Suppressor macrophage treated with lipopolysaccharide for 1 hour (primary cell): ENCODE data around the gene CFB.

ENCODE experiments used
- DNase-seq, 3 donors: peaks; one replicate each; pipeline ENCODE4 v3.0.0-alpha.2; 2020 to 2022

Gene CFB

DNA sequence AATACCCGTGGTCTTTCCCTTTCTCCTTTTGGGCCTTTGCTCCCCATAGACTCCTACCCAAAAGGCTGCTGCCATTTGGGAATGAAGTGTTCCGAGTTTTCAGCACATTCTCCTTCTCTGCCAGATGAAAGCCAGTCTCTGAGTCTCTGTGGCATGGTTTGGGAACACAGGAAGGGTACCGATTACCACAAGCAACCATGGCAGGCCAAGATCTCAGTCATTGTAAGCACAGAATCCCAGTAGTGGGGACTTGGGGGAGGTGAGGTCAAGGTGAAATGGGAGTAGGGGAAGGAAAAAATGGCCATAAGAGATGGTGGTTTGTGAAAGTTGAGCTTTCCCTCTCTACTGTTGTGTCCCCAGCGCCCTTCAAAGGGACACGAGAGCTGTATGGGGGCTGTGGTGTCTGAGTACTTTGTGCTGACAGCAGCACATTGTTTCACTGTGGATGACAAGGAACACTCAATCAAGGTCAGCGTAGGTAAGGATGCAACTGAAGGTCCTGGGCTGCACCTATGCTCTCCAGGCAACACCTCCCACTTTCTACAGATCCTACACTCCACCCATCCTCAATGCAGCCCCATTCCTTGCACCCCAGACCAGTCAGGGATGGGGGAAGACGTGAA is 4.1 kb downstream of the CFB start:
- DNase-seq: no peak

DNA sequence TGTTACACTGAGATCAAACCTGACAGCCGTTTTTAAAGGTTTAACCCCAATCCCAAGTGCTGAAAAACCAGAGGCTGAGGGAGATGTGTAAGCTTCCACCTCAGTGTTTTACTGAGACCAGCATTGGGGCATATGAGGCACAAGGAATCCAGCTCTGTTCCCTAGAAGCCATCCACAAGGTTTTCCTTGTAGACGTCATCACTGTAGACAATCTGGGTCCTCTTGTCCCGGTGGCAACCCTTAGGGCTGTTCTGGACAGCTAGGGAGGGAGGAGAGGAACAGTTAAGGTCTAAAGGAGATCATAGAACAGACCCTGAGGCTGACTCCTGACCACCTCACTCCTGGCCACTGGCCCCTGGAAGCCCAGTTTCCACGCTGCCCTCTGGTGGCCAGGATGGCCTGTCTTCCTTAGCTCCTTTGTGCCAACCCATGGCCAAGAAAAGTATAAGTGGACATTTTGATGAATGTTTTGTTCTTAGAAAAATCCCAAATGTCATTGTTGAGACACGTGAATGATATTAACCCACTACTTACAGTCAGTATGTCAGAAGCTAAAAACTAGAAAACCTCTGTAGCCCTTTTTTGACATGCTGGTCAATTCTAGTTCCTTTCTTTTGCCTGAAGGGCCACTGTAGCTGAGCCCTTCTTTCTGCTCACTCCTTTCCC is 6.4 kb downstream of the CFB start:
- peak; percentile 87 to 90 (median 87) for DNase-seq

DNA sequence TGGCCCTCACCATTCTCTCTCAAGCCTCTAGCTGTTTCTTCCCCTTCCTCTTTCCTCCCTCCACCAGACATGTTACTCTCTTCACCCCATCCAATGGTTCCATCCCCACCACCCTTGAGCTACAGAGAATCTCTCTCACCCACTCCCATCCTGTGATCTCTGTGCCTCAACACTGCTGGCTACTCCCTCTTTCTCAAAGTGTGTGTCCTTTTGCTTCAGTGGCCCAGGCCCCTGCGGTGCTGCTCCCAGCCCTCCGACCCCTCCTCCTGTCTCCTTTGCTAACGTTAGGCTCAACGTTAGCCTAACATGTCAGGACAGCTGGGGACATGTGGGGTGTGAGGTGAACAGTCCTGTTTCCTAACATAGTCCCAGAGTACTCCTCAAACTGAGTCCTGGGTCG is 7.0 kb downstream of the CFB start:
- DNase-seq: no peak

DNA sequence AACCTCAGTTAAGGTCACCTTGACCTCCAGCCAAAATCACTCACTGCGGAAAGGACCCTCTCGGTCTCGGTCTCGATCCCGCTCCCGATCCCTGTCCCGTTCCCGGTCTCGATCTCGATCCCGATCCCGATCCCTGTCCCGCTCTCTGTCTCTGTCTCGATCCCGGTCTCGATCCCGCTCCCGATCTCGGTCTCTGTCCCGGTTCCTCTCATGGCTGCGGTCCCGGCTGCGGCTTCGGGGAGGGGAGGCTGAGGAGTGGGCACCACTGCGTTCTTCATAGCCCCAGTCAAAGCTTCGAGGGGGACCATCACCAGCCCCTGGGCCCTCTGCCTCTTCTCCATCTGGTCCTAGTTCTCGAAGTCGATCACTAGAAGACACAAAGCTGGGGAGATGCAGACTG is 8.6 kb downstream of the CFB start:
- no peak for DNase-seq

DNA sequence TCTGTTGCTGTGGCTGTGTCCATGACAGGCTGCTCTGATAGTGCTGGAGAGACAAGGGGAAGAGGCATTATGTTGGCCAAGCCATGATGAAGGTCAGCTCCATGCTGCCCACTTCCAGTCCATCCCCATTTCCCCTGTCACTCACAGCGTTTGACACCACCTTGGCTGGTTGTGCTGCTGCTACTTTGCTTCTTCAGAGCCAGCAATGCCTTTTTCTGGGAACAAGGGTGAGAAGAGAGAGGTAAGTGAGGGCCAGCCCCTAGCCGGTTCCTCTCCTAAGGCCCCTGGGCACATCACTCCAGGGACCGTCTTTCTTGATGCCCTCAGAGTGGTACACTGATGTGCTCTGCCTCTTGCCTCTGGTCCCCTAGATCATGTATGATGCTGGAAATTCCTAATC is 10.9 kb downstream of the CFB start:
- no peak for DNase-seq

DNA sequence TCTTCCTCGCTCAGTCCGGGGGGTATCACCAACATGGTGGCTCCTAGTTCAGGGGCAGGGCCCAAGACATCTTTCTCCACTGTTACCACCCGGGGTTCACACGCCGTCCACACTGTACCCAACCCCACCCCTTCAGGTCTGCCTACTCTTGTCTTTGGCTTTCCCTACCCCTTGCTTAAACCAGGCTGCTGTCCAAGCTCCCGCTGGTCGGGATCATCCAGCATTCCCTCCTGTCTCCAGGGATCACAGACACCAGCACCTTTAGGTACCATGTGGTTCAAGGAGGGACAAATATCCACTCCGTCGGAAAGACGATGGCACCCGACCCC is 12.5 kb downstream of the CFB start:
- DNase-seq: no peak

DNA sequence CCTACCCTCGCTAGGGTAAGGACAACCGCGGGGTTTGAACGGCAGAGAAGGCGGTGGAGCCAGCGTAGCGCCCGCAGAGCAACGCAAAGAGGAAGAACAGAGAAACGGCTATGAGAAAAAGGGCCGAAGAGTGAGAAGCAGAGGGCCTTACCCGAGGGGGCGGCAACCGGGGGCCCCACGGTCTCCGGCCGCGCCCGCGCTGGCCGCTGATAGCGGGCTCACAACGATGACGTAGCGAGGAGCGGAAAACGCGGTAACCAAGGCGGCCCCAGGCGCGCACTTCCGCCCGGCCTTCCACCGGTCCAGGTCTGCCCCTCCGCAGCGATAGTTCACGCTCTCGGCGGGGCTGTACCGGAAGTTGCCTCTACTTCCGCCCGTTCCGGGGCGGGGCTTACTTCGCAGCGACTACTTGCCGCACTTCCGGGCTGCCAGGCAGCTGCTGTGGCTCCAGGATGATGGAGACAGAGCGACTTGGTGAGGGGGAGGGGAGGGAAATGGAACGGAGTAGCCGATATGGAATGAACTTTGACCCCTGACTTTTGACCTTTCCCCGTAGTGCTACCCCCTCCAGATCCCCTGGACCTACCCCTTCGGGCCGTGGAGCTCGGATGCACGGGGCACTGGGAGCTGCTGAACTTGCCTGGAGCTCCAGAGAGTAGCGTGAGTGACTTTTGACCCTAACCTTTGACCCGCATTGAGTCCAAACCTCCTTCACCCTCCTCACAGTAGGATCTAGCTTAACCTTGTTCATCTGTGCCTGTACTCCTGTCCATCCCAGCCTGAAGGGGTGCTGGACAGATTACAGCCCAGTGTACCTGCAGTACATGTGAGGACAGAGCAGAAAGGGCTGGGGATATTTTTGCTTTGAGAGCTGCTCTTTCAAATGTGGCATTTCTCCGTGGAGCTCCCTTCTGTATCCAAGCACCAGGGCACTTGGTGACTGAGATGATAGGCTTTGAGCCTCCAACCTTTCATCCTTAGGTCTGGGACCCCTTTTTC is 13.1 kb downstream of the CFB start, which contains the start of the genes NELFE and SKIC2:
NELFE (minus strand) TSS at position 231 of the 999 bp plus-strand sequence. CDS start 525 bp downstream, outside the sequence.
SKIC2 (plus strand) TSS at position 435 of the 999 bp plus-strand sequence; CDS start at position 453, 18 bp downstream.
- peak; percentile 99 to 100 (median 99) for DNase-seq

DNA sequence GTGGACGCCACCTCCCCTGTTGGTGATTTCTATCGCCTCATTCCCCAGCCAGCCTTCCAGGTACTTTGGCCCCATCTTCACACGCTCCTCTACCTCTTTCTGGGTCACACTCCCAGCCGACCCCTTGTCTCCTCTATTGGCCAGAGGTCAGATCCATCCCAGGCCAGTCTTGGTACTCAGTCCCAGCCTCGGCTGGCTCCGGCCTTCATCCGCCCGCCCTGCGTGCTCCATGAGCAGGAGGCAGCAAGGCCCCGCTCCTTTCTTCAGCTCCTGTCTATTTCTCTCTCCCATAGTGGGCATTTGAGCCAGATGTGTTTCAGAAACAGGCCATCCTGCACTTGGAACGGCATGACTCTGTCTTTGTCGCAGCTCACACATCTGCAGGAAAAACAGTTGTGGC is 15.7 kb downstream of the CFB start:
- no peak for DNase-seq

DNA sequence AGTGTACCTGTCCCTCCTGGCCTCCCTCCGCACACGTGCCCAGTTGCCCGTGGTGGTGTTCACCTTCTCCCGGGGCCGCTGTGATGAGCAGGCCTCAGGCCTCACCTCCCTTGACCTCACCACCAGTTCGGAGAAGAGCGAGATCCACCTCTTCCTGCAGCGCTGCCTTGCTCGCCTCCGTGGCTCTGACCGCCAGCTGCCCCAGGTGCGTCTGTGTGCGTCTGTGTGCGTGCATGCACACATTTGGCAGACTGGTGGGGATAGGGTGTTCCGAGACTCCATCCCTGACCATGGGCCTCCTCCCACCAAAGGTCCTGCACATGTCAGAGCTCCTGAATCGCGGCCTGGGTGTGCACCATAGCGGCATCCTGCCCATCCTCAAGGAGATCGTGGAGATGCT is 18.0 kb downstream of the CFB start:
- DNase-seq: no peak

DNA sequence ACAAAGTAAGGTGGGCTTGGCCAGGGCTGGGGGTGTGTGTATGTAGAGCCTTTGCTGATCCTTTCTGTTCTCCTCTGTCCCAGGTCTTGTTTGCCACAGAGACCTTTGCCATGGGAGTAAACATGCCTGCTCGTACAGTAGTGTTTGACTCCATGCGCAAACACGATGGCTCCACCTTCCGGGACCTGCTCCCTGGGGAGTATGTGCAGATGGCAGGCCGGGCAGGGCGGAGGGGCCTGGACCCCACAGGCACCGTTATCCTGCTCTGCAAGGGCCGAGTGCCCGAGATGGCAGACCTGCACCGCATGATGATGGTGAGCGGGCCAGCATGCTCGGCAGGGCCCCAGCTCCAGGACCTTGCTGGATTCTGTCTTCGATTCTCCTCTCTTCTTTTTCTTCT is 19.8 kb downstream of the CFB start:
- DNase-seq: no peak

DNA sequence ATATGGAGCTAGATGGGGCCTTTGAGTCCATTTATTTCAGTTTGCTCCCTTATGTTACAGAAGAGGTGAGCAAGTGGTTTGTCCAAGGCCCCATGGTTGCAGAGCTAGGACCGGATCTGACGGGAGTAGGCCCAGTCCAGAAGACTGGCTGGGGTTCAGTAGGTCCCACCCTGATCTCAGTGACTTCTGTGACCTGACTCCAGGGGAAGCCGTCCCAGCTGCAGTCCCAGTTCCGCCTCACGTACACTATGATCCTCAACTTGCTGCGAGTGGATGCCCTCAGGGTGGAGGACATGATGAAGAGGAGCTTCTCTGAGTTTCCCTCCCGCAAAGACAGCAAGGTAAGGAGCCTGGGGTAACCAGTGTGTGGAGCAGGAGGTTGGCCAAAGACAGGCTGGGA is 20.6 kb downstream of the CFB start:
- no peak for DNase-seq

DNA sequence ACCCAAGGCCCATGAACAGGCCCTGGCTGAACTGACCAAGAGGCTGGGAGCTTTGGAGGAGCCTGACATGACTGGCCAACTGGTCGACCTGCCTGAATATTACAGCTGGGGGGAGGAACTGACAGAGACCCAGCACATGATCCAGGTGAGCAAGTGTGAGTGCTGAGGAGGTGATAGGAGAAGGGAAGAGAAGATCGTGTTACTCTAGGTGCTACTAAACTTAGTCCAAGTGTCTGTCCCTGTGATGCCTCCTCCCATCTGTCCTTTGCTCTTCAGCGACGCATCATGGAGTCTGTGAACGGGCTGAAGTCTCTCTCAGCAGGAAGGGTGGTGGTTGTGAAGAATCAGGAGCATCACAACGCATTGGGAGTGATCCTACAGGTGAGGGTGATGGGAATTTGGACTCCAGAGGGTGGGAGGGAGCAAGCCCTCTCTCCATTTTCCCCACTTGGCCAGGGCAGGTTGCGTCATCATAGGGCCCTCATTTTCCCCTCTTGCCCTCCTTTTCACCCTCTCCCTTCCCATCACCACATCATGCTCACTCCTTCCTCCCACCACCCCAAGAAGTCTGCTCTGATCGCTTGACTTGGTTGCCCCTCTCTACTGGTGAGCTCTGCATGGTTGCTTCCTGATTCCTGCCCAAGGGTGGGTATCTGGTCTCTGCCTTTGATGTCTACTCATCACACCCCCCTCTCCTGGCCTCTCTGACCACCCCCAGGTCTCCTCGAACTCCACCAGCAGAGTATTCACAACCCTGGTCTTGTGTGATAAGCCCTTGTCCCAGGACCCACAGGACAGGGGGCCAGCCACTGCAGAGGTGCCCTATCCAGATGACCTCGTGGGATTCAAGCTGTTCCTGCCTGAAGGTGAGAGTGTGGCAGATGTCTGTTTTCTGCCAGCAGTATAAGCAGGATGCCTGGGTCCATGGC is 21.4 kb downstream of the CFB start:
- no peak for DNase-seq

DNA sequence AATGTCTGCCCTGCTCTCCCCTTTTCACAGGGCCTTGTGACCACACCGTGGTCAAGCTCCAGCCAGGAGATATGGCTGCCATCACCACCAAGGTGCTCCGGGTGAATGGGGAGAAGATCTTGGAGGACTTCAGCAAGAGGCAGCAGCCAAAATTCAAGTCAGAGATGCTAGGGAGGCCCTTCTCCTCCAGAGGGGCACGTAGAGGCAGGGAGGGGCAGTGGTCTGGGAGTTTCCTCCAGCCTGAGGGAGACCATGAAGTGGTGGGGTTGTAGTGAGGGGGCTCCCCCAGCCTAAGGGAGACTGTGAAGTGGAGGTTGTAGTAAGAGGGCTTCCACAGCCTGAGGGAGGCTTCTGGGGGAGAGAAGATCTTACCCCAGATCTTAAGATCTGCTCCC is 22.0 kb downstream of the CFB start:
- no peak for DNase-seq

DNA sequence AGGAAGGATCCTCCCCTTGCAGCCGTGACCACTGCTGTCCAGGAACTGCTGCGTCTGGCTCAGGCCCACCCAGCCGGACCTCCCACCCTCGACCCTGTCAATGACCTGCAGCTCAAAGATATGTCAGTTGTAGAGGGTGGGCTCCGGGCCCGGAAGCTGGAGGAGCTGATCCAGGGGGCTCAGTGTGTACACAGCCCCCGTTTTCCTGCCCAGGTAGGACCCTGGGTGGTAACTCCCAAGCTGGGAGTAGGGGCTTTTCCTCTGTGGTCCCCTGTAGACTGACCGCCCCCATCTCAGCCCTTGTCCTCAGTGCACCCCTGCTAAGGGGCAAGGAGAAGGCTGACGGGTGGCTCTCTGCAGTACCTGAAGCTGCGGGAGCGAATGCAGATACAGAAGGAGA is 22.4 kb downstream of the CFB start:
- DNase-seq: no peak

DNA sequence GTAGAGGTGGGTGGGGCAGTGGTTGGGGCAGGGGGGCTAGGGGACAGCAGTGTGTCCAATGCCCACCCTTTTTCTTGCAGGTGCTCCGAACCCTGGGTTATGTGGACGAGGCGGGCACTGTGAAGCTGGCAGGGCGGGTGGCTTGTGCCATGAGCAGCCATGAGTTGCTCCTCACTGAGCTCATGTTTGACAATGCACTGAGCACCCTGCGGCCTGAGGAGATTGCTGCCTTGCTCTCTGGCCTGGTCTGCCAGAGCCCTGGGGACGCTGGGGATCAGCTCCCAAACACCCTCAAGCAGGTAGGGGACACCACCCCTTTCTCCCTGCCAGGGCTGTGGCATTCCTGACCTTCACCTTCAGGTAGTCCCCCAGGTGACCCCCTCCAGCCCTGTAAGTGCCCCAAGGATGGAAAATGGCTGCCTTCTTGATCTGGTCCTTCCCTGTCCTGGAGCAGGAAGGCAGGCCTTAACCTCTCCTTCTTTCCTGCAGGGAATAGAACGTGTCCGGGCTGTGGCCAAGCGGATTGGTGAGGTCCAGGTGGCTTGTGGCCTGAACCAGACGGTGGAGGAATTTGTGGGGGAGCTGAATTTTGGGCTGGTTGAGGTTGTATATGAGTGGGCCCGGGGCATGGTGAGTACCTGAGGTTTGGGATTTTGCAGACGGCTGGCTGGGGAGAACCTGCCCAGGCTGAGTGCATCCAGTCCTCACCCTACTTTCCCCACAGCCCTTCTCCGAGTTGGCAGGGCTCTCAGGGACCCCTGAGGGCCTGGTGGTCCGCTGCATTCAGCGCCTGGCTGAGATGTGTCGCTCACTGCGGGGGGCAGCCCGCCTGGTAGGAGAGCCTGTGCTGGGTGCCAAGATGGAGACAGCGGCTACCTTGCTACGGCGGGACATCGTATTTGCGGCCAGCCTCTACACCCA is 23.2 kb downstream of the CFB start:
- no peak for DNase-seq

DNA sequence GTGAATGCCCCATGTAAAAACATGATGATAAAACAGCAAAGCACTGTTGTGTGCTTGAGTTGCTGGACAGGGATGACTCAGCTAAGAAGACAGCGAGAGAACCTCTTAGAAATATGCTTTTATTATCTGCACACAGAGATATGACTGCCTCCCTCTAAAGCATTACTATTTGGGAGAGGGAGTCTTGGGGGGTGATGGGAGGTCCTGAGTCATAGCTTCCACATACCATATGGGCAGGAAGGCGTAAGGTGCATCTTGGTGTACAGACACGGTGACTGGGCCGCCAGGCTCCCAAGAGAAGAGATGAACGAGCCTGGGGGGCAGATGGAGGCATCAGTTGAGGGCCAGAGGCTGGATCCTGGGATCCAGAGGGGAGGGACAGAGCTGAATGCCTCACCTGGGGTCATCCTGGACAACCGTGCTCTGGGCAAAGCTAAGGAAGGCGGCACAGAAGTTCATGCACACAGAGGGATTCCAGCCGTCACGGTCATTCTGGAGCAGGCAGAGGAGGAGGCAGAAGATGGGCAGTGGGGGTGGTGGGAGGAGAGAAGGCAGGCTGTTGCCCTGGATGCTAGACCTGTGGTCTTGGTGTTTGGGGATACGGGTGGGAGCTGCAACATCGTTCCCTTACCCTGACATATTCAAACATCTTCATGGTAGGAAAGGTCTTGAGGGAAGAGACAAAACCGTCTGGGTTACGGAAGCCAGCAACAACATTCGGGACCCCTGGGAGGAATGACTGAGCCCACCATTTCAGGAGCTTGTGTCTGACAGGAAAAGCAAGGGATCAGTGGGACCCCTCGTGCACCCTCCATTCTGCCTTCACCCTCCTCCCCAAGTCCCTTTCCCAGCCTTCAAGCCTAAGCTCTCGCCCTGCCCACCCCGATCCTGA is 24.1 kb downstream of the CFB start:
- DNase-seq: no peak

DNA sequence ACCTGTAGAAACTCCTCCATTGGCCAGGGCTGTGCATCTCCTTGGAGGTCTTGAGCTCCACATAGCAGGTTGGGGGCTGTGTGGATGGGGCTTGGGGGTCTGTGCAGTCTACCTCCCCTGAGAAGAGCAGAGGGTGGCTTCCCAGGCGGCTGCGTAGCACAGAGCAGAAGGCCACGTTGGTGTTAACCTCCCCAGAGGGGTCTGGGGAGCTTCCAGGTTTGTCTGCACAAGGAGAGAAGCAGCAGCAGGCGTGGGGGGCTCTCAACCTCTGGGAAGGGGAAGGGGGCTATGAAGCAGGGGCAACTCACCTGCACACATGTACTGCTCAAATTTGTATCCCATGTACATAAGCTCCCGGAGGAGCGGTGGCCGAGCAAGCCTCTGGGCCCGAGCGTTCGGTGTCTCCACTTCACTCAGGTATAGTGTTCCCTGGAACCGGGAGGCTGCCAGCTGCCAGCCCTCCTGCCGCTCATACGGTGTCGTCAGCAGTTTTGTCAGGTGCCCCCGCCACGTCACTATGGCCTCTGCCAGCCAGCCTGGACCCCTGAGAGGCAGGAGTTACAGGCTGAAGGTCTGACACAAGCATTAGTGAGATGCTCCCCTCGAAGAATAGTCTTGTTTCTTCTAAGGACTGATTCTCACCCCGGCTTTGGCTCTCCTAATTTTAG is 24.8 kb downstream of the CFB start:
- DNase-seq: no peak

DNA sequence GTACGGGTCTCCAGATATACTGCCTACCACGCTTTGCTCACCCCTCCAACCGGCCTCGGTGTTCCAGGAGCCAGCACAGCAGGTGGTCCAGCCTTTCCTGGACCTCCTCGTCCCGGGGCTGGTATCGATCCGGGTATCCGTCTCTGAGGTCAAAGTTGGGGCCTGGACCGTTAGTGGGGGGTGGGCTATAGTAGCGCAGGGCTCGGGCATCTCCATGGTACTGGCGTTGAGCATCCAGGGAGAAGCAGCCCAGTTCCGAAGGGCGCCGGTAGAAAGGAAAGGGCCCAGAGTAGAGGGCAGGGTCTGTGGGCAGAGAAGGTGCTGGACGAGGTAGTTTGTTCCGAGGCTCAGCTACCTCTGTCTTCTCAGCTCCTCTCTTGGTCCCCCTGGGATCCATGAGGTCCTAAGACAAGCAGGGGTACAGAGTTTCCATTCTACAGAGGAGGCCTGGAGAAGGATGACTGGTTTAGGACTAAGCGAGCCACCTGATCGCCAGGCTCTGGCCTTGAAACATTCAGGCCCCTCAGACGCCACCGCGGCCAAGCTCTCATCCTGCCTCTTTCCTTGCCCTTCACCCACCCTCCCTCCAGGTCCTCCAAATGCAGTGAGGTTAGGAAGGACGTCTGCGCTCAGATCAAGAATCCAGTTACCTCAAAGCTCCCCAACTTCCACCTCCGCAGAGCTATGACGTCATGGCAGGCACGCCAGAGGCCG is 25.5 kb downstream of the CFB start:
- no peak for DNase-seq
